ENCODE measurements around the gene BRCA1.

BRCA1 gene

DNA sequence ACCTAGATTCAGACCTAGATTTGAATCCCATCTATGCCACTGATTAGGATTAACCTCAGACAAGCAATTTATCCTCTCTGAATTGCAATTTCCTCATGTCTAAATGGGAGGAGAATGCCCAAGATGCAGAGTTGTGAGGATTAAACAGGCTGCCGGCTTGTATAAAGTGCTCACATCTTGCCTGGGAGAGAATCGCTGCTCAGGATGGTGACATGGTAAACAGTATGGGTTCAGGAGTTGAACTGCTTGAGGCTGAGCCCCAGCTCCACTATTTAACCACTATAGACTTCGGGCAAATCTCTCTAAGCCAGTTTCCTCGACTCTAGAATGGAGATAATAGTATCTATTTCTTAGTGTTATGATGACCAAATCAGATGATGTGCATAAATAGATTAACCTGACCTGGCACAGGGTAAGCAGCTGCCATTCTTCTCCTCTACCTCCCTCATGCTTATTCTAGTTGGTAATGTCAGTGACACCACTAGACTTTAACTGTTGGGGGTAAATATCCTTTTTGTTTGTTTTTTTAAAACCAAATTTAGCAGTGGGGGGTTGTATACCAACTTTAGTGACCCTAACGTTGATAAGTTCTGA is 127.7 kb downstream of the BRCA1 start:
- peak overlapping the region; percentile 50 for H3K4me3 ChIP-seq (ENCODE audit: low read depth, low read length)
- peak overlapping the region; percentile 13 for H3K9ac ChIP-seq (ENCODE audit: low read length)
- H3K27ac ChIP-seq (ENCODE audit: low read depth, low read length) = no peak overlapping the region
- H3K9me3 ChIP-seq (ENCODE audit: control insufficient read depth, insufficient read depth, low read depth, low read length) = no peaks in the 10 kb centered on the region
- peaks cover 48% of the 10 kb centered on the region for H3K36me3 ChIP-seq (ENCODE audit: control insufficient read depth, insufficient read depth, low read length)
- H3K4me1 ChIP-seq (ENCODE audit: control insufficient read depth, insufficient read depth, low read length) = peaks cover 4% of the 10 kb centered on the region; the same call in 1 of the 2 replicates
- no peaks in the 10 kb centered on the region for H3K27me3 ChIP-seq (ENCODE audit: control insufficient read depth, insufficient read depth, low read length)
